Stimulated activated CD8-positive, alpha-beta memory T cell treated with anti-CD3 and anti-CD28 coated beads, Interleukin-7, amount 100 ng/mL, for 24 hours (primary cell): ENCODE results near the gene KCNAB2.
"Not testable (repeated sequence)": the region's sequence is repeated elsewhere in the genome, so short reads cannot be mapped to it uniquely, and the experiment has no call there.

ENCODE experiments used
- DNase-seq: peaks from one replicate; pipeline ENCODE4 v3.0.0-alpha.2; 2020; ENCODE audit warnings: low read depth

The KCNAB2 gene

GRCh38 chr1:6010554-6010953 is 35.1 kb upstream of the KCNAB2 start:
- DNase-seq = no peak

- no peak for DNase-seq
Observed at GRCh38 chr1:6011161-6011945, 34.3 kb upstream of the KCNAB2 start.

- no peak for DNase-seq
Observed at GRCh38 chr1:6011946-6012258, 33.8 kb upstream of the KCNAB2 start.

- DNase-seq = no peak
Observed at GRCh38 chr1:6012529-6013318, 33.0 kb upstream of the KCNAB2 start.

GRCh38 chr1:6013491-6013890 is 32.2 kb upstream of the KCNAB2 start:
- no peak for DNase-seq

- no peak for DNase-seq
Observed at GRCh38 chr1:6014130-6014999, 31.3 kb upstream of the KCNAB2 start.

GRCh38 chr1:6016191-6016865 is 29.4 kb upstream of the KCNAB2 start:
- no peak for DNase-seq

GRCh38 chr1:6017654-6018053 is 28.0 kb upstream of the KCNAB2 start:
- DNase-seq = not testable (repeated sequence)

- DNase-seq = no peak
Observed at GRCh38 chr1:6019166-6019845, 26.4 kb upstream of the KCNAB2 start.

- DNase-seq = no peak
Observed at GRCh38 chr1:6022193-6022592, 23.5 kb upstream of the KCNAB2 start.

GRCh38 chr1:6023346-6023745 is 22.3 kb upstream of the KCNAB2 start:
- no peak for DNase-seq

- no peak for DNase-seq
Observed at GRCh38 chr1:6024376-6024775, 21.3 kb upstream of the KCNAB2 start.

GRCh38 chr1:6025269-6026094 is 20.2 kb upstream of the KCNAB2 start:
- DNase-seq = no peak

GRCh38 chr1:6026095-6026809 is 19.4 kb upstream of the KCNAB2 start:
- DNase-seq = peak; percentile 88

- DNase-seq = no peak
Observed at GRCh38 chr1:6027591-6027990, 18.1 kb upstream of the KCNAB2 start.

- no peak for DNase-seq
Observed at GRCh38 chr1:6028042-6028850, 17.4 kb upstream of the KCNAB2 start.

- no peak for DNase-seq
Observed at GRCh38 chr1:6029351-6029750, 16.3 kb upstream of the KCNAB2 start.

- no peak for DNase-seq
Observed at GRCh38 chr1:6030132-6030531, 15.6 kb upstream of the KCNAB2 start.
